Activated CD8-positive, alpha-beta memory T cell treated with anti-CD3 and anti-CD28 coated beads for 48 hours (primary cell): Measurements from ENCODE around the gene VEGFB.

Experiments used
- DNase-seq, 3 experiments: peaks; one replicate each; pipeline ENCODE4 v3.0.0-alpha.2; 2020; ENCODE audit warnings: low read depth in 2 of 3, low spot score in 2 of 3

The VEGFB gene

DNA sequence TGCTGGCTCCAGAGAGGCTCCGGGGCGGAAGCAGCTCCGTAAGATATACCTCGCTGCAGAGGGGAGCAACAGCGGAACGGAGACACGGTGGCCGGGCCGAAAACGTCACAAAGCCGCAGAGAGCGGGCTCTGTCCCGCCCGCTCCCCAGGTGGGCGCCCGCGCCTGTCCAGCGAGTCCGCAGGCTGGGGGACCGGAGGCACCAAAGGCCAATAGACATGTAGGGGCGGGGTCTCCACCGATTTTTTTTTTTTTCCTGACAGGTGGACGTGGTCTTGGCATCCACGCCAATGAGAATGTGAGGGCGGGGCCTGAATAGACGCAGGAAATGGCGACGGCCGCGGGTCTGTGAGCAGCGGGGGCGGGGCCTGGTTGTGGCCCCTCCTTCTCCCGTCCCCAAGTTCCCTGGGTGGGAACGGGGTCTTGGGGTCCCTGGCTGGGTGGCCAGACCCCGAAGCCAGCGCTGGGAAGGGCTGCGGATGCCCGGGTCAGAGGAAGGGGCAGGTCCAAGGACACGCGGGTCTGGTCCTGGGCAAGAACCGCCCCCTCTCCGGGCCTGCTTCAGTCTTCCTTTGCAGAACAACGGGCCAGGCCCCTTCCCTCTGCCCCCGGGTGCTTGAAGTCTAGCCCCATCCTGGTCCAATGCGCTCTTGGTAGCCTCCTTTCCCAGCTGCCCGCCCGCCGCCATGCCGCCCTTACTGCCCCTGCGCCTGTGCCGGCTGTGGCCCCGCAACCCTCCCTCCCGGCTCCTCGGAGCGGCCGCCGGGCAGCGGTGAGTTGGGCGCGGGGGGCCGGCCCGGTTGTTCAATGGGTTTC, 4.0 kb upstream of the VEGFB start, which contains the start of gene DNAJC4:
Gene DNAJC4 (plus strand): TSS at position 378 of the 814 bp plus-strand sequence. CDS start 307 bp downstream, at position 685.
- DNase-seq = peak in 2 of 3 experiments; percentile 60 to 77

DNA sequence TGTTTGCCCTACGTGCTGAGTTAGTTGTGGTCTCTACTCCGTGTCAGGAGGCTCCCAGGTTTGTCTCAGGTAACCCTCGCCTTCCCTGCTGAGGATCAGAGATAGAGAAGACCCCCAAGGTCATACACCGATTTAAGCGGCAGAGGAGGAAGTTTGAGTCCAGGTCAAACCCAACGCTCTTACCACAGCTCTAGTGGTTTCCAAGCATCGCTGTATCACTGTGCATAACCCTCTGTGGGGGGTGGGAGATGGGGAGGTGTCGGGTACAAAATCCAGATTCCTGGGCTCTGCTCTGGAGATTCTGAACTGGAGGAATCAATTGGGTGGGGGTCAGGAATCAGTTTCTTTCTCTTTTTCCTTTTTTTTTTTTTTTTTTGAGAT, 3.4 kb upstream of the VEGFB start:
- DNase-seq = no peak

DNA sequence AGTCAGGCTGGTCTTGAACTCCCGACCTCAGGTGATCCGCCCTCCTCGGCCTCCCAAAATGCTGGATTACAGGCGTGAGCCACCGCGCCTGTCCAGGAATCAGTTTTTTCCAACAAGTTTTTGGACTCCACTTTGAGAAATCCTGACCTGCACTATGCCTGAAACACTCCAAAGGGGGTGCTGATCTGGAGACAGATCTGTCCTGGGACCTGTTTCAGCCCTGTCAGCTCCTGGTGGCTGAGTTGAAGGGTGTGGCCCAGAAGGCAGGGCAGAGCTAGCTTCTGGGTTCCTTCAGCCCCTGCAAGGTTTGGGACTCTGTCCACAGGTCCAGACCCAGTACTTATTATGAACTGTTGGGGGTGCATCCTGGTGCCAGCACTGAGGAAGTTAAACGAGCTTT, 2.8 kb upstream of the VEGFB start:
- no peak for DNase-seq

DNA sequence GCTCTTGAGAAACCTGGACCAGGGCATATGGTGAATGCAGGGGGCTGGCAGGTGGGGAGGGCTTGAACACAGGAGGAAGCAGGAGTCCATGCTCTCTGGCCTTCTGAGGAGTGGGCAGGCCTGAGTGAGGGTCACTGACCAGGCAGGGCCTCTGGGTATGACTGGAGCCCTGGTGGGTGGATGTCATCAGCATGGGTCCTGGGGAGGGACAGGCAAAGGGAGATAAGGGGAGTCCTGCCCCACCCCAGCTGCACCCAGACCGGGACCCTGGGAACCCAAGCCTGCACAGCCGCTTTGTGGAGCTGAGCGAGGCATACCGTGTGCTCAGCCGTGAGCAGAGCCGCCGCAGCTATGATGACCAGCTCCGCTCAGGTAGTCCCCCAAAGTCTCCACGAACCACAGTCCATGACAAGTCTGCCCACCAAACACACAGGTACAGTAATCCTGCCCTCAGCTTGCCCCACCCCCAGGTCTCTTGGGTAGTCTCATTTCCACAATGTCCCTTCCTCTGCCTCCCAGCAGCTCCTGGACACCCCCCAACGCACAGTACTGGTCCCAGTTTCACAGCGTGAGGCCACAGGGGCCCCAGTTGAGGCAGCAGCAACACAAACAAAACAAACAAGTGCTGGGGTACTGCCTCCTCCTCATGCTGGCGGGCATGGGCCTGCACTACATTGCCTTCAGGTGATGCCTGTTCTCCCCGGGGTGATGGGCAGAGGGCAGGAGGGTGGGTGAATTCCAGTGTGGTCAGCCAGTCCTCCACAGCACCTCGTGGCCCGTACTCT, 2.0 kb upstream of the VEGFB start:
- no peak for DNase-seq

DNA sequence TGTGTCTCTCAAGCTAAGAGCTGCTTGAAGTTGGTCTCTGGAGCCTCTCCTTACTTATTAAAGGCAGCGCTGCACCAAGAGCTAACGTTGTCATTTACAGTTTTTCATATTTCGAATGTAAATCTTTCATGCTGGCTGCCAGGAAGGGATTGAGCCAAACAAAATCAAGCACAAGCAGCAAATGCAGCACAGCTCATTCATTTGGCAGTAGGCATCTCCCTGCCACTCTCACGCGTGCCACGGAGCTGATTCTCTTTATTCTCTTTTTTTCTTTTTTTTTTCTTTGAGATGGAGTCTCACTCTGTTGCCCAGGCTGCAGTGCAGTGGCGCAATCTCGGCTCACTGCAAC, 1.4 kb upstream of the VEGFB start:
- DNase-seq = no peak

DNA sequence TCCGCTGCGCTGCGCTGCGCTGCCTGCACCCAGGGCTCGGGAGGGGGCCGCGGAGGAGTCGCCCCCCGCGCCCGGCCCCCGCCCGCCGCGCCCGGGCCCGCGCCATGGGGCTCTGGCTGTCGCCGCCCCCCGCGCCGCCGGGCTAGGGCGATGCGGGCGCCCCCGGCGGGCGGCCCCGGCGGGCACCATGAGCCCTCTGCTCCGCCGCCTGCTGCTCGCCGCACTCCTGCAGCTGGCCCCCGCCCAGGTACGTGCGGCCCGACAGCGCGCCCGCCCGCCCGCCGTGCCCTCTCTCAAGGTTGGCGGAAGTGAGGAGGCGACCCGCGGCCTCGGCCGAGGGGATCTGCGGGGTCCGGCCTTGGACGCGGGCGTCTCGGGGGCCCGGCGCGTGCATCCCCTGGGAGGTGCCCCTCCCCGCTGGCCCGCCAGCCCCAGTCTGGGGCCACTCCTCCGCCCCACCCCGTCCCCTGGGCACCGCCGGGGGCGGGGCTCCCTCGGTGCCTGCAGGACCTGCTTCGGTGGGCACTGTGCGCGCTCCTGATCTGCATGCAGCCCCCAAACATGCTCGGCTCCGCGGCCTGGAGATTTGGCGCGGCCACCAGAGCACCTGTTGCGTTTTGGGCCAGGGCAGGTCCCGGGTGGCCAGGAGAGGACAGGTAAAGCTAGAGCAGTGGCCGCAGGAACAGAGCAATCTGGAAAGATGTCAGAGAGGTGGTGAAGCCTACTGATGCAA, 429 bp downstream of the VEGFB start:
- DNase-seq = no peak

DNA sequence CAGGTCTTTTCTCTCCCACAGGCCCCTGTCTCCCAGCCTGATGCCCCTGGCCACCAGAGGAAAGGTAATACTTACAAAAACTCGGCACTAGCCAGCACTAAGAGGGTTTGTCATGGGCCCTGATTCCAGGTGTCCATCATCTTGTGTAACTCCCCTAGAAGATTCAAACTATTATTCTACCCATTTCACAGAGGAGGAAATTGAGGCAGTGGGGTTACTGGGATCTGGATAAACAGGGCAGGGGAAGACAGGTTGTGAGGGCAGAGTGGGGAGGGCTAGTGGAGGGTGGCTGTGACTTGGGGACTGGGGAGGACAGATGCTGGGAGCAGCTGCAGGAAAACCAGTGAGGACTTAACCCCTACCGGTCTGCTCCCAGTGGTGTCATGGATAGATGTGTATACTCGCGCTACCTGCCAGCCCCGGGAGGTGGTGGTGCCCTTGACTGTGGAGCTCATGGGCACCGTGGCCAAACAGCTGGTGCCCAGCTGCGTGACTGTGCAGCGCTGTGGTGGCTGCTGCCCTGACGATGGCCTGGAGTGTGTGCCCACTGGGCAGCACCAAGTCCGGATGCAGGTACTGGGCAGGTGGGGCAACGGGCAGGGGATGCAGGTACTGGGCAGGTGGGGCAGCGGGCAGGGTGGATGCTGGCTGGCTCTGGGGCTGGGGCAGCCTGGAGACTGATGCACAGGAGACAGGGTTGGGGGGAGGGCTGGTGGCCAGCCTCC, 1.2 kb downstream of the VEGFB start:
- no peak for DNase-seq

DNA sequence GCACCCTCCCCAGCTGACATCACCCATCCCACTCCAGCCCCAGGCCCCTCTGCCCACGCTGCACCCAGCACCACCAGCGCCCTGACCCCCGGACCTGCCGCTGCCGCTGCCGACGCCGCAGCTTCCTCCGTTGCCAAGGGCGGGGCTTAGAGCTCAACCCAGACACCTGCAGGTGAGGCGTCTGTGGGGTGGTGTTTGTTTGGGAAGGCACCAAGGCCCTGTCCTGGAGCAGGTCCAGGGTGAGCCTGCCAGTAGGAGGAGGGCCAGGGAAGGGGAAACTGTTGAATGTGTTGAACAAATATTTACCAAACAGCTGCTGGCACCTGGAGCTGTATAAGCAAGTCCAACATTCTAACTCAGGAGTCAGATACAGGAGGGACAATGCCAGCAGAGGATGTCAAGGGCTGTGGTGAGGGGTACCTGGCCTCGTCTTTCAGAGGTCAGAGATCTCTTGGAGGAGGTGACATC, 3.1 kb downstream of the VEGFB start:
- DNase-seq = no peak

DNA sequence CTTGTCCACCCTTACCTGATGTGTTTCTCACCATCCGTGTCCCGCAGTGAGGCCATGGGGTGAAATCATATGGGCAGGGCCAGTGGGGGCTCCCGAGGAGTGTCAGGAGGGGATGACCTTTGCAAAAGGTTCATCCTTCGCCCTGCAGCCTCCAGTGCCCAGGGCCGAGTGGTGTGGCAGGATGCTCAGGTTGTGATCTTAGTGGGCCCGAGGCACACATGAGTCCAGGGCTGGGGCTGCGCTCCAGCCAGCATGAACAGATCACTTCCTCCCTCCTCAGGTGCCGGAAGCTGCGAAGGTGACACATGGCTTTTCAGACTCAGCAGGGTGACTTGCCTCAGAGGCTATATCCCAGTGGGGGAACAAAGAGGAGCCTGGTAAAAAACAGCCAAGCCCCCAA, 3.7 kb downstream of the VEGFB start:
- DNase-seq = no peak

DNA sequence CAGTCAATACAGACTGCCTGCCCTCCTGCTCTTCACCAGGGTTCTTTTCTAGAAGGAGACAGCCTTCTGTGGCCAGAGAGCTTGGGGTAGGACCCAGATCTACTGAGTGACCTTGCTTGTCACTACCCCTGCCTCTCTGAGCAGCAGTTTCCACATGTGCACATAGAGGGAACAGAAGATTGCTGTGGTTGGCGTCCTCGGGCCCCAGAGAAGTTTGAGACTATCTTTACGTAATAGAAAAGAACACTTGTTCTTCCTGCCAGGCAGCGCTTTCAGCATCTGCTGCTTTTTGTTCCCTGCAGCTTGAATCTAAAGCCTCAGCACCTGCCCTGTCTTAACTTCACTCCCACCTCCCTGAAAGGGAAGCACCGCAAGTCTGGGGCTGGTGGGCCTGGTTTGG, 4.6 kb downstream of the VEGFB start:
- no peak for DNase-seq

DNA sequence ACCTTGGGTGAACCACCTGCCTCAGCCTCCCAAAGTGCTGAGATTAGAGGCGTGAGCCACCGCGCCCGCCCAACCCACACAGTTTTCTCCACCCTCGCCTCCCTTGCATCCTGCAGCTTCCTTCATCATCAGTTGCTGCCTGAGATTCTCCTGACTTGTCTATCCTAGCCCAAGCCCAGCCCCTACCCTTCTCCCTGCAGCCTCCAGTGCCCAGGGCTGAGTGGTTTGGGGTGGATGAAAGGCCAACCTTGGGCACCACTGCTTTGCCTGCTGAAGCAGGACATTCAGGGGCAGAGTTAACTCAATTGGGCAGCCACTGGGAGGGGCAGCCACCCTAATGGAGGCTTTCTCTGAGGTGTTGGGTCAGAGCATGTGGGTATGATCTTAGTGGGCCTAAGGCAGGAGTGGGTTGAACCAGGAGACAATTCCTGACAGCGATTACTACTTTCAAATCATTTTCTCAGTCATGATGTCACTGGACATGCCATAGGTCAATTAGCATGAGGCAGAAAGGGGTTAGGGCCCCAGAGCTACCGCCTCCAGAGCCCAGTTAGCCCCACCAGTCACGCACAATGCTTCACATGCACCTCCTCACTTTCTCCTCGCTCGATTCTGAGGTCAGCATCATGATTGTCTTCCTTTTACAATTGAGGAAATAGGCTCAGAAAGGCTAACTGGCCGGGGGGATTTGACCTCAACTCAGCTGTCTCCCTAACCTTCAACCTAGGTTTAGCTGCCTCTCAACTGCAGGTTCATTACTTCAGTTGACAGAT, 5.5 kb downstream of the VEGFB start:
- no peak for DNase-seq

DNA sequence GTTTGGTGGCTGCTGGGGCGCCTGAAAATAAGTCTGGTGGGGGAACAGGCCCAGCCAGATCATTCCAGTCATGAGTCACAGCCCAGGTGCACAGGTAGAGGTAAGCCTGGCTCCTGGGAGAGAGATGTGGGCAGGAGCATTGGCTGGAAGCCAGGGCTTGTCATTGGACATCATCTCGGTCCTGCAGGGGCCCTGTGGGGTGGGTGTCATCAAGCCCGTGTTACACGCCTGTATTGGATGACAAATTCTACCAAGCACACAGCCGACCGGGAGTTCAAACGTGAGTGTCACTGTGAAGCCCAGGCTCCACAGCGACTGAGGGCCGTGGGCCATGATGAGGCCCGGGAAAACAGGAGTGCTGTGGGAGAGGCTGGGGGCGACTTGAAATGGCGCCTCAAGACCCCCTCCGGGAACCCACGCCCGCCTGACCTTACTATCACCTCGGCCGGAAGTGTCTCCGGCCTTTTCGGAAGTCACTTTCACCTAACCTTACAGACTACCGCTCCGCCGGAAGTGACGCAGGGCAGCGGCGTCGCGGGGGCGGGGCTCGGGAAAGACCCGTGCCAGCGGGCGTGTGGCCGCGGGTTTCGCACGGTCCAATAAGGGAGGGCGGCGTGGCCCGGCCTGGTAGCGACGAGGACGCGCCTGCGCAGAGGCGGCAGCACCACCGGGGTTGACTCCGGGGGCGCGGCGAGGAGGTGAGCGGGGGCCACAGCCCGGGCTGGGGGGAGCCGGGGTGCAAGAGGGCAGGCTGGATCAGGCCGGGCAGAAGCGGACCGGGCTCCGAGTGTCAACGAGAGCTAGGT, 6.3 kb downstream of the VEGFB start, which contains the start of gene FKBP2:
Gene FKBP2 (plus strand): TSS at position 661 of the 806 bp plus-strand sequence. CDS start 1,293 bp downstream, outside the sequence.
- peak; percentile 95 to 100 (median 97) for DNase-seq

DNA sequence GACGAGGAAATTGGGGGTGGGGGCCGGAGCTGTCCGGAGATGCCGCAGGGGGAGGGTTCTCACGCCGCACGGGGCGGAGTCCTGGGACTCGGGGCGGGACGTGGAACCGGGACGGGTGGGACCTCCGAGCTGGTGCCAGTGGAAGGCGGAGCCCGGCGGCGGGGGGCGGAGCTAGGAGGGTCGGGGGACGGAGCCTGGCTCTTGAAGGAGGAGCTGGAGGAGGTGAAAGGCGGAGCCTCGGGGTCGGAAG, 6.8 kb downstream of the VEGFB start:
- DNase-seq = peak; percentile 99 to 100 (median 99)

DNA sequence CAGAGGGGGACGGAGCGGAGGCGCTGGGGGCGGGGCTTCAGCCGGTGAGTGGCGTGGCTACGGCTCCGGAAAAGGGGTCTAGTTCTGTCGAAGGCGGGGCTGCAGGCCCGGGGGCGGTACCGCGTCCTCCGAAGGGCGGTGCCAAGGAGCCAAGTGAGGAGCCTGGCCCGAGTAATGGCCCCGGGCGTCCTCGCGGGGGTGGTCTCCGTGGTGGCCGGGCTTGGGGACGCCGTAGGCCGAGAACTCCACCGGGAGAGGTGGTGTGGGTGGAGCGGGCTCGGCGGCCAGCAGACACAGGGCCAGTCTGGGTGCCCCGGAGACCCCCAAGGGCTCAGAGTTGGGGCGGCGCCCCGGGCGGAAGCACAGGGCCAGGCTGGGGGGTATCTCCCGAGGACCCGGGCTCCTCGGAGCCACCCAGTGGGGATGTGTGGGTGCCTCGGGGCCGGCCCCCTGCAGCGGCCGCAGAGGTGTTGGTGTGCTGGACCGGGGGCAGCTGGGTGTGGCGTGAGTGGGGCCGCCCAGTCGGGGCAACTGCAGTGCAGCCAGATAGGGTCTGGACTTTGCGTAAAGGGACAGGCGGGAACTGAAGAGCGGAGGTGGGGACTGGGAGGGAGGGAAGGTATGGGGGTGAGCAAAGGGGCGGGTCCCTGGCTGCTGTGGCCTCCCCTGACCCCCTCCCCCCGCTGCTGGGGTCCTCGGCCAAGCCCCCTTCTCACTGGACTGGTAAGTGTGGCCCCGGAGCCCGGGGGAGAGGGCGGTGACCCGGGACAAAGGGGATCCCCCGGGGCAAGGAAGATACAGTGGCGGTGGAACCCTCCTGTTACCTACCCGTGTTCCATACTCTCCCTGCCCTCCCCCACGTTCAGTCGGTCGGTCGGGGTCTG, 7.3 kb downstream of the VEGFB start:
- no peak for DNase-seq

DNA sequence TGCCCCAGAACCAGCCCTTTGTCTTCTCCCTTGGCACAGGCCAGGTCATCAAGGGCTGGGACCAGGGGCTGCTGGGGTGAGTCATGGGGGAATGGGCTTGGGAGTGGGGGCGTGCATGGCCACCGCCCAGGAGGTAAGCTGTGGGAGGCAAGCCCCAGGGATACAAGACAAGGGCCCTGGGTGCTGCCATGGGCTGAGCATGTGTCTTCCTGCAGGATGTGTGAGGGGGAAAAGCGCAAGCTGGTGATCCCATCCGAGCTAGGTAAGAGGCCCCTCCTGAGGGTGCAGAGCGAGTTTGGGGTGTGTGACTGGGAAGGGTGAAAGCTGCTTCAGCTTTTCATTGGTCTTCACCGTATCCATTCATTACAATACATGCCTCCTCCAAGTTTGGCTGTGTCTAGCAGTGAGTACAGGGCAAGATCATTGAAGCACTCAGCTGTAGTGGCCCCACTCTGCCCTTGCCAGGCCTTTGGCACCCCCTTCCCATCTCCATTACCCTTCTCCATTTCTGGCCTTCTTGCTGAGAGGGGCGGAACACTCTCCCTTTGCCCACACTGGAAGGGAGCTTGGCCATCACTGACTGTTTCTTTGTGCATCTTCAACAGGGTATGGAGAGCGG, 9.0 kb downstream of the VEGFB start:
- DNase-seq = no peak

DNA sequence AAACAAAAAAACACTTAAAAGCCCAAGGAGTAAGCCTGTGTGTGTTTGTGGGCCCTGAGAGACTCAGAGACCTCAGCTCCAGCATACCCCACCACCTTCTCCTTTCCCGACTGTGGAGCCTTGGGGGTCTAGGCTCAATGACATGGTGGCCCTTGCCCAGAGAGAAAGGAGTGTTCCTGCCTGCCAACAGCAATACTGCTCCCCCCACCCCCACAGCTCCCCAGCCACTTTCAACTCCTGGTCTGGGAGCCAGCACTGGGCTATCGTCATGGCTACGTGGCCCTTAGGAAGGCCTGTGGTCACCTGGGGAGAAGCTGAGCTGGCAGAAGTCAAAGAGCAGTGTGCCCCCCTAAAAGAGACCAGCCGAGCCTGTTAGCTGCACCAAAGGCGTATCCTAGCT, 9.7 kb downstream of the VEGFB start:
- no peak for DNase-seq

DNA sequence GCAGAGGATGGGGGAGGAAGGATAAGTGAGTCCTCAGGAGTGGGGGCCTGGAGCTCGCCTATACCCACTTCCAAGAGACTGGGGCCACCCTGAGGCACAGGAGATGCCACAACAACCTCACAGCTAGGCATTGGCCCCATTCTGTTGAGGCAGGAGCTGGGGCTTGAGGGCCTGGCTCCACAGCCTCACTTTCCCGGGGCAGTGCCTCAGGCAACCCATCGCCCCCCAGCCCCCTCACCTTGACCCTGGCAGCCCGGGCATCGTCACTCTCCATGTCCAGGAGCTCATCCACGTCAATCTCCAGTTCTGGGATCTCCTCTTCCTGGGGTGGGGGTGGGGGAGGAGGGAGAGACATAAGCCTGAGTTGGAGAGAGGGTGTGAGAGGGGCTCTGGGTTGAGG, 10.6 kb downstream of the VEGFB start:
- no peak for DNase-seq

DNA sequence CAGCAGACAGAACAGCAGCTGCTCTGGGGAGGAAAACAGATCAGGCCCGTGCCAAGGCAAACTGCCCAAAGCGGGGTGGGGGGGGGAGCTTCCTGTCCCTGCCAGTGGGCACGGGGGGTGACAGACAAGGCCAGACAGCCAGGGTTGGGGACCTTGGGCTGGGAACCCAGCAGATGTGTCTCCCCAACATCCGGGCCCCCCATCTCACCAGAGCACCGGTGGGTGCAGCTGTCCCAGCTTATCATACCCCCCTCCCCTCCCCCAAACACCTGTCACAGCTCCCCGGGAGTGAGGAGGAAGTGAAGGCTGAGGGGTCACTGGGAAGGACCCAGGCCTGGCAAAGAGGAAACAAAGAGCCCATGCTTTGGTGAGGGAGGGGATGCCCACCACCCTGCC, 11.0 kb downstream of the VEGFB start:
- DNase-seq = no peak
